ENCODE measurements around the gene ZBBX. TPM values are rescaled to one million over a fixed set of nuclear protein-coding genes. Genes with fewer than 3 reads are reported as not detected.

Gene ZBBX
- total and polyA plus RNA-seq, 9 of the 15 experiments (the other 6 are each of a cell fraction or from before 2014, with no cell fraction given), result not detected

DNA sequence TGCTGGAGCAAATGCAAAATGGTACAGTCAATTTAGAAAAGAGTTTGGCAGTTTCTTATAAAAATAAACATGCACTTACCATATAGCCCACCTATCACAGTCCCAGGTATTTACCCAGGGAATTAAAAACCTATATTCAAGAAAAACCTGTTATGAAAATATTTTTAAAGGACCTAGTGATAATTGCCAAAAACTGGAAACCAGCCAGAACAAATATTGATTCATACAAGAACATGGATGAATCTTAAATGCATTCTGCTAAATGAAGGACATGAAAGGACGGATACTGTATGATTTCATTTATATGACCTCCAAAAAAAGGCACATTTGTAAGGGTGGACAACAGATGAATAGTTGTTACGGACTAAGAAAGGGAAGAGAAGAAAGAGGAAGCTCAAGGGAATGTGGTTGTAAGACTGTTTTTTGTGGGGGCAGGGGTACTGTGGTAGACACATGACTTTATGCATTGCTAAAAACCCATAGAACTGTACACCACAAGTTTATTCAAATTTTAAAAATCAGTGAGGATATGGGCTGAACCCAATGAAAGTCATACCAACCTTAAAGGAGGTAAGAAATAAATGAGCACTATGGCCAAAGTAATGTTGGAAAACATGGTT is 61.0 kb downstream of the ZBBX start (continued):
- TF ChIP-seq ZNF274 (IDR thresholded peaks at IDR 0.05; ENCODE audit: borderline replicate concordance, low read depth, low read length) (no peak), CBX2 (IDR thresholded peaks at IDR 0.05; ENCODE audit: insufficient read depth, low read length, poor library complexity, severe bottlenecking) (no peak), ETV5 (CRISPR knock-in tag; IDR thresholded peaks at IDR 0.05; ENCODE audit: low read depth) (no peak), HNRNPLL (IDR thresholded peaks at IDR 0.05; ENCODE audit: low read depth, low read length, poor library complexity, severe bottlenecking) (no peak), ZNF217 (CRISPR knock-in tag; IDR thresholded peaks at IDR 0.05) (no peak)
- TF ChIP-seq, protein P1, sequence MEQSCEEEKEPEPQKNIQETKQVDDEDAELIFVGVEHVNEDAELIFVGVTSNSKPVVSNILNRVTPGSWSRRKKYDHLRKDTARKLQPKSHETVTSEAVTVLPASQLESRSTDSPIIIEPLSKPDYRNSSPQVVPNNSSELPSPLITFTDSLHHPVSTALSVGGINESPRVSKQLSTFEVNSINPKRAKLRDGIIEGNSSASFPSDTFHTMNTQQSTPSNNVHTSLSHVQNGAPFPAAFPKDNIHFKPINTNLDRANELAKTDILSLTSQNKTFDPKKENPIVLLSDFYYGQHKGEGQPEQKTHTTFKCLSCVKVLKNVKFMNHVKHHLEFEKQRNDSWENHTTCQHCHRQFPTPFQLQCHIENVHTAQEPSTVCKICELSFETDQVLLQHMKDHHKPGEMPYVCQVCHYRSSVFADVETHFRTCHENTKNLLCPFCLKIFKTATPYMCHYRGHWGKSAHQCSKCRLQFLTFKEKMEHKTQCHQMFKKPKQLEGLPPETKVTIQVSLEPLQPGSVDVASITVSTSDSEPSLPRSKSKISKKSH (CRISPR knock-in tag; IDR thresholded peaks at IDR 0.05), result no peak

DNA sequence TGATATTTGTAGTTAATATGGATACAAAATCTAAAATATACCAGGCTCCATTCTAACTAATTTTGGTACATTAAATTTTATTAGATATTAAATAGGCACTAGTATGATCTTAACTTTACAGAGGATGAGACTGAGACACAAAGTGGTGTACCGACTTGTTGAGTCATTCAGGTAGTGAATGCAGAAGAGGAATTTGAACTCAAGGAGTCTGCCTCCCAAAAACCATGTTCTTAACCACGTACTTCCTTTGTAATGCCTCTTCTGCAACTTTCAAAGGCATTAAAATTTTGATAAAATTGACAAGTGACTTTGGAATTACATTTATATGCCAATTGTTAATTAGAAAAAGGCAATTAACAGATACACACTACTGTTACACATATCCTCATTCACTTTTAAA is 61.8 kb downstream of the ZBBX start:
- in situ Hi-C loops (cut with MboI) (no loop called here), intact Hi-C loops (cut with micrococcal nuclease) (no loop called here)
- 0% methylated on average over 2 of the region's 2 CpGs for WGBS (ENCODE audit: insufficient coverage, low coverage, missing lambda C conversion rate)
- TF ChIP-seq TCF3 (CRISPR knock-in tag; IDR thresholded peaks at IDR 0.05) (no peak), CREBBP (IDR thresholded peaks at IDR 0.05; ENCODE audit: low read depth, low read length) (no peak), NR4A1 (CRISPR knock-in tag; IDR thresholded peaks at IDR 0.05) (no peak), NR4A1 (tag; IDR thresholded peaks at IDR 0.05) (no peak), RCOR1 (IDR thresholded peaks at IDR 0.05; ENCODE audit: borderline replicate concordance in 1 of 2, low read depth in 2 of 2, low read length in 2 of 2) (no peak), SMAD3 (CRISPR knock-in tag; conservative IDR thresholded peaks at IDR 0.05) (no peak)
- TF ChIP-seq, protein P2, sequence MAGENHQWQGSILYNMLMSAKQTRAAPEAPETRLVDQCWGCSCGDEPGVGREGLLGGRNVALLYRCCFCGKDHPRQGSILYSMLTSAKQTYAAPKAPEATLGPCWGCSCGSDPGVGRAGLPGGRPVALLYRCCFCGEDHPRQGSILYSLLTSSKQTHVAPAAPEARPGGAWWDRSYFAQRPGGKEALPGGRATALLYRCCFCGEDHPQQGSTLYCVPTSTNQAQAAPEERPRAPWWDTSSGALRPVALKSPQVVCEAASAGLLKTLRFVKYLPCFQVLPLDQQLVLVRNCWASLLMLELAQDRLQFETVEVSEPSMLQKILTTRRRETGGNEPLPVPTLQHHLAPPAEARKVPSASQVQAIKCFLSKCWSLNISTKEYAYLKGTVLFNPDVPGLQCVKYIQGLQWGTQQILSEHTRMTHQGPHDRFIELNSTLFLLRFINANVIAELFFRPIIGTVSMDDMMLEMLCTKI (IDR thresholded peaks at IDR 0.05; ENCODE audit: partially characterized antibody), result no peak

More for the DNA sequence above, 61.8 kb downstream of the ZBBX start:
- H2AFZ ChIP-seq (ENCODE audit: low read depth, low read length), result no peak overlapping the region
- no peaks in the 10 kb centered on the region for H3K4me1 ChIP-seq (replicated peaks in 1 of 2; ENCODE audit: control insufficient read depth in 2 of 2, insufficient read depth in 2 of 2, low read length in 2 of 2)
- POLR2A ChIA-PET, result no interaction called here
- no peak for DNase-seq (ENCODE audit: extremely low read depth in 1 of 4, low spot score in 3 of 4)
- H3K4me3 ChIP-seq, result no peak overlapping the region
- CTCF ChIA-PET (ENCODE audit: low intra/inter-chr PET ratio), result no interaction called here
- no peak for FAIRE-seq
- H3K9me3 ChIP-seq (replicated peaks; ENCODE audit: control insufficient read depth, insufficient read depth, low read depth, low read length), result no peaks in the 10 kb centered on the region
- no peak overlapping the region for H3K27ac ChIP-seq (ENCODE audit: extremely low read depth, low read depth, low read length)
- no peaks in the 10 kb centered on the region for H3K27me3 ChIP-seq (ENCODE audit: control insufficient read depth in 2 of 2, insufficient read depth in 2 of 2, low read length in 2 of 2)
- no peak overlapping the region for H3K9ac ChIP-seq (ENCODE audit: insufficient read depth in 1 of 2, low read depth in 2 of 2, low read length in 2 of 2)
- no TSS peak for BruUV-seq (replicated peaks)
- H3K79me2 ChIP-seq (ENCODE audit: control insufficient read depth, insufficient read depth, low read length), result no peaks in the 10 kb centered on the region
- no peak overlapping the region for H3K4me2 ChIP-seq (ENCODE audit: insufficient read depth, low read length)
- no peak for ATAC-seq
- no peaks in the 10 kb centered on the region for H3K36me3 ChIP-seq (ENCODE audit: control insufficient read depth, insufficient read depth, low read length)
- H4K20me1 ChIP-seq (replicated peaks; ENCODE audit: control insufficient read depth, insufficient read depth, low read length), result no peaks in the 10 kb centered on the region
- no peaks in the 10 kb centered on the region for H3K9me1 ChIP-seq (ENCODE audit: control insufficient read depth, insufficient read depth, low read length)
